HG02678 (cell line): ENCODE measurements around the gene CDKN1A.

Source experiments
- ATAC-seq: cut with Tn5 transposase; IDR thresholded peaks from one replicate; pipeline ENCODE4 v1.9.1; 2021; ENCODE audit warnings: mild to moderate bottlenecking, moderate library complexity; ENCODE audit not compliant: unreplicated experiment

CDKN1A gene

DNA sequence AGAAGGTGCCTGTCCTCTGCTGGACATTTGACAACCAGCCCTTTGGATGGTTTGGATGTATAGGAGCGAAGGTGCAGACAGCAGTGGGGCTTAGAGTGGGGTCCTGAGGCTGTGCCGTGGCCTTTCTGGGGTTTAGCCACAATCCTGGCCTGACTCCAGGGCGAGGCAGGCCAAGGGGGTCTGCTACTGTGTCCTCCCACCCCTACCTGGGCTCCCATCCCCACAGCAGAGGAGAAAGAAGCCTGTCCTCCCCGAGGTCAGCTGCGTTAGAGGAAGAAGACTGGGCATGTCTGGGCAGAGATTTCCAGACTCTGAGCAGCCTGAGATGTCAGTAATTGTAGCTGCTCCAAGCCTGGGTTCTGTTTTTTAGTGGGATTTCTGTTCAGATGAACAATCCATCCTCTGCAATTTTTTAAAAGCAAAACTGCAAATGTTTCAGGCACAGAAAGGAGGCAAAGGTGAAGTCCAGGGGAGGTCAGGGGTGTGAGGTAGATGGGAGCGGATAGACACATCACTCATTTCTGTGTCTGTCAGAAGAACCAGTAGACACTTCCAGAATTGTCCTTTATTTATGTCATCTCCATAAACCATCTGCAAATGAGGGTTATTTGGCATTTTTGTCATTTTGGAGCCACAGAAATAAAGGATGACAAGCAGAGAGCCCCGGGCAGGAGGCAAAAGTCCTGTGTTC is 1.3 kb upstream of the CDKN1A start:
- no peak for ATAC-seq

DNA sequence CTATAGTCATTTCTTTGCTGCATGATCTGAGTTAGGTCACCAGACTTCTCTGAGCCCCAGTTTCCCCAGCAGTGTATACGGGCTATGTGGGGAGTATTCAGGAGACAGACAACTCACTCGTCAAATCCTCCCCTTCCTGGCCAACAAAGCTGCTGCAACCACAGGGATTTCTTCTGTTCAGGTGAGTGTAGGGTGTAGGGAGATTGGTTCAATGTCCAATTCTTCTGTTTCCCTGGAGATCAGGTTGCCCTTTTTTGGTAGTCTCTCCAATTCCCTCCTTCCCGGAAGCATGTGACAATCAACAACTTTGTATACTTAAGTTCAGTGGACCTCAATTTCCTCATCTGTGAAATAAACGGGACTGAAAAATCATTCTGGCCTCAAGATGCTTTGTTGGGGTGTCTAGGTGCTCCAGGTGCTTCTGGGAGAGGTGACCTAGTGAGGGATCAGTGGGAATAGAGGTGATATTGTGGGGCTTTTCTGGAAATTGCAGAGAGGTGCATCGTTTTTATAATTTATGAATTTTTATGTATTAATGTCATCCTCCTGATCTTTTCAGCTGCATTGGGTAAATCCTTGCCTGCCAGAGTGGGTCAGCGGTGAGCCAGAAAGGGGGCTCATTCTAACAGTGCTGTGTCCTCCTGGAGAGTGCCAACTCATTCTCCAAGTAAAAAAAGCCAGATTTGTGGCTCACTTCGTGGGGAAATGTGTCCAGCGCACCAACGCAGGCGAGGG is 594 bp upstream of the CDKN1A start:
- ATAC-seq = no peak

DNA sequence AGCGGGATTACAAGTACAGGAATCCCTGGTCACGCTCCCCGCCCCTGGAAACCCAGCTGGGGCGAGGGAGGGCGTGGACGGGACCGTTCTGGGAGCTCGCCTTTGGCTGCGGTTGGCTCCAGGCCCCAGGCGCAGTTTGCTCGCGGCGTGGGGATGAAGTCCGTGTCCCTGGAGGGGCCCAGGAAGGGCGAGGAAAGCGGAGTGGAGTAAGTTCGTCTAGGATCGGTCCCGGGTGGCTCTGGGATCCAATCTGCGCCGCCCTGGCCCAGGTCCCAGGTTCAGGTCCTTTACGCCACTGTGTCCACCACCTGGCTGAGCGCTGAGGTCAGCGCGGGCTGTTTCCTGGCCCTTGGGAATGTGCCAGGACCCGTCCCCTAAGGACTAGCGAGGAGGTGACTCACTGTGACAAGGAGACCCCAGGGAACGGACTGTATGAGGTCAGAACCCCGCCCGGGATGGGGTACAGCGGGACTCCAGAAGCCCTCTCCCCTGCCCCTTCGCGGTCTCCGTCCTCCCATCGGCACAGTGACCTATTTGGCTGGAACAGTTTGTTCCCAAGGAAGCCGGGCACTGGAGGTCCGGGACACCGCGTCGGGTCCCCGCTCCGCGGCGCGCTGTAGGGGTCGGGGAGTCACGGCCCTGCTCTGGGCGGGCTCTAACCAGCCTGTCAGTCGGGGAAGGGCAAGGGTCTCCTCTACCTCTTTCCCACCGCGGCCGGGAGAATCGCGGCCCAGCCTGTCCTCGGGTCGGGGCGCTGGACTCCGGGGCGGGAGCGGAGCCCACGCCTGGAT is 724 bp downstream of the CDKN1A start:
- no peak for ATAC-seq

DNA sequence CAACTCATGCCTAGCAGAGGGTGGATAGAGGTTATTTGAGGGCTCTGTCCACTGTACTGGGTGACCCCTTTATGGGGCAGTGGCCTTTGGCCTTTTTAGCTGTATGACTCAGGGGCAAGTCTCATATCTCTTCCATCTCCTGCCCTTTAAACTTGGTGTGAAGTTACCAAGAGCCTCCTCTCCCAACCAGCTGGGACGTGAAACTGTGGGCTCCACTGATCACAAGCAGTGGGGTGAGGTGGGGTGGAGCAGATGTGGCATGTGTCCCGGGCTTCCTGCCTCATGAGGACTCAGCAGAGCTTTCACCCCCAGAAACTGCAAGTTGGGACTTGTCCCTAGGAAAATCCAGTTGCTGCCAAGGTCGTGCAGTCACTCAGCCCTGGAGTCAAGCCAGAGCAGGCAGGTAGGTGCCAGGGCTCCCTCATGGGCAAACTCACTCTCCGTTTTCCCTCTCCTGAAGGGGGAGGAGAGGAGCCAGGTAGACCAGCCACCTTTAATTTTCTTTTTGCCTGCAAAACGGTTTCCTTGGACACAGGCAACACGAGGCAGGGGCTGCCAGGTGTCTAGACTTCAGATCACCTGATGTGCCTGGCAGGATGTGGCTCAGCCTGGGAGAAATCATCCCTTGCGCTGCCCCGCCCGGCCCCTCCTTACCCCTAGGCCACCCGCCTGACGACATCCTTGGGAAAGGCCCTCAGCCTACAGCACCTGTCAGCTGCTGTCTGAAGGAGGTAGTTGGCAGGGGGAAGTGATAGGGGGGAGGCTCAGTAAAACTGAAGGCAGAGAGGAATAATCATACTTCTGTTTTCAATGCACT is 4.0 kb downstream of the CDKN1A start:
- no peak for ATAC-seq

DNA sequence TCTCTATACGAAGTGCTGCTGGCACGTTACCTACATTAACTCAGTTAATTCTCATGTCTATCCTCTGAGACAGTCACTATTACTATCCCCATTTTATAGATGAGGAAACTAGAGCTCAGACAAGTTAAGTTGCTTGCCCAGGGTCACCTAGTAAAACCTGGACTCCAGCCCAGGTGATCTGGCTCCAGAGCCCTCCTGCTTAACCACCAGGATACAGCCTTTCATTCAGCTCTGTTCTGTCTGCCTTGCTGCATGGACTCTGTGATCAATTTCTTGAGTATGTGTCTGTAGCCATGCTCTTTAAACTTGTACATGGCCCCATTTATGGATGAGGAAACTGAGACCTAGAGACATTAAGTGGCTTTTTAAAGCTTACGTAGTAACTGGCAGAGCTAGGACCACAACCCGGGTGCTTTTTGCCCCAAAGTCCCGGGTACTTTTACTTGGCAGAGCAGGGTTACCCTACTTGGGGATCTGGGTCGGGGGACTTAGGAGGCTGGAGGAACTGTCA is 4.7 kb downstream of the CDKN1A start:
- ATAC-seq = no peak

DNA sequence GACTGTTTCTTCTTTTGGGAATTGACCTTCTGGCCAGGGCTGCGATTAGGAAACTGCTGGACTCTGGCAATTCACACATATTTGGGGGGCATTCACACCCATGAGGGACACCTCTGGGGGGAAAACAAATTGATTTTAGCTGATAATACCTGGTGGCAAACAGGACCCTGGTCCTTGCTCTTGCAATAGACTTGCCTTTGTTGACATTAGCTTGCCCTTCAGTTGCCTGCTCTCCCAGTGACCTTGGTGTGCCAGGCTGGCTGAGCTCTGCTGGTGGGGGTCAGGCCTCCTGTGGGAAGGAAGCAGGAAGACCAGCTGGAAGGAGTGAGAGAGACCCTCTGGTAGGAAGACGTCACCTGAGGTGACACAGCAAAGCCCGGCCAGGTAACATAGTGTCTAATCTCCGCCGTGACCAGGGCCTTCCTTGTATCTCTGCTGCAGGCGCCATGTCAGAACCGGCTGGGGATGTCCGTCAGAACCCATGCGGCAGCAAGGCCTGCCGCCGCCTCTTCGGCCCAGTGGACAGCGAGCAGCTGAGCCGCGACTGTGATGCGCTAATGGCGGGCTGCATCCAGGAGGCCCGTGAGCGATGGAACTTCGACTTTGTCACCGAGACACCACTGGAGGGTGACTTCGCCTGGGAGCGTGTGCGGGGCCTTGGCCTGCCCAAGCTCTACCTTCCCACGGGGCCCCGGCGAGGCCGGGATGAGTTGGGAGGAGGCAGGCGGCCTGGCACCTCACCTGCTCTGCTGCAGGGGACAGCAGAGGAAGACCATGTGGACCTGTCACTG is 5.3 kb downstream of the CDKN1A start:
- no peak for ATAC-seq

DNA sequence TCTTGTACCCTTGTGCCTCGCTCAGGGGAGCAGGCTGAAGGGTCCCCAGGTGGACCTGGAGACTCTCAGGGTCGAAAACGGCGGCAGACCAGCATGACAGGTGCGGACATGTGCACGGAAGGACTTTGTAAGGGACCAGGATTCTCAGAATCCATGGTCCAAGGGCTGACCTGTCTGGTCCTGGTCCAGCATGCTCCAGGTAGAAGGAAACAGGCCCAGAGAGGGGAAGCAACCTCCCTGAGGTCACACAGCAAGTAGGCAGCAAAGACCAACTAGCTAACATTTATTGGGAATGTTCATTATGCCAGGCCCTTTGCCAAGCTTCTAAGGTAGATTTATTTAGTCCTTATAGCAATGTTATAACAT is 5.9 kb downstream of the CDKN1A start:
- no peak for ATAC-seq

DNA sequence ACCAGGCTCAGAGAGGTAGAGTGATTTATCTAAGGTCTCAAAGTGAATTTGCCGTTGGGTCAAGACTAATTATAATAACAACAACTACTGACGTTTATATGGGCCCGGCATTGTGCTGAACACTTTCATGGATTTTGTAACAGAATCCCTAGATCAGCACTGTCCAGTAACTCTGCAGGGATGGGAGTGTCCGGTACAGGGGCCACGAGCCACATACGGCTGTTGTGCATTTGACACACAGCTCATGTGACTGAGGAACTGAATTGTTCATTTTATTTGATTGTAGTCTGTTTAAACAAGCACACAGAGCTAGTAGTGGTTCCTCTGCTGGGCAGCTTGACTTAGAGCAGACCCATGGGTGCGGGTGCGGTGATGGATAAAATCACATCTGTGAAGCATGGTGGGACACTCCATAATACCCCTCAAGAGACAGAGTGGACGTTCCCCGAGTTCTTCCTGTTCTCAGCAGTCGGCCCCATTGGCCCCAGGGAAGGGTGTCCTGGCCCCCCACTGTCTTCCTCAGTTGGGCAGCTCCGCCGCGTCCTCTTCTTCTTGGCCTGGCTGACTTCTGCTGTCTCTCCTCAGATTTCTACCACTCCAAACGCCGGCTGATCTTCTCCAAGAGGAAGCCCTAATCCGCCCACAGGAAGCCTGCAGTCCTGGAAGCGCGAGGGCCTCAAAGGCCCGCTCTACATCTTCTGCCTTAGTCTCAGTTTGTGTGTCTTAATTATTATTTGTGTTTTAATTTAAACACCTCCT is 6.8 kb downstream of the CDKN1A start:
- ATAC-seq = no peak

DNA sequence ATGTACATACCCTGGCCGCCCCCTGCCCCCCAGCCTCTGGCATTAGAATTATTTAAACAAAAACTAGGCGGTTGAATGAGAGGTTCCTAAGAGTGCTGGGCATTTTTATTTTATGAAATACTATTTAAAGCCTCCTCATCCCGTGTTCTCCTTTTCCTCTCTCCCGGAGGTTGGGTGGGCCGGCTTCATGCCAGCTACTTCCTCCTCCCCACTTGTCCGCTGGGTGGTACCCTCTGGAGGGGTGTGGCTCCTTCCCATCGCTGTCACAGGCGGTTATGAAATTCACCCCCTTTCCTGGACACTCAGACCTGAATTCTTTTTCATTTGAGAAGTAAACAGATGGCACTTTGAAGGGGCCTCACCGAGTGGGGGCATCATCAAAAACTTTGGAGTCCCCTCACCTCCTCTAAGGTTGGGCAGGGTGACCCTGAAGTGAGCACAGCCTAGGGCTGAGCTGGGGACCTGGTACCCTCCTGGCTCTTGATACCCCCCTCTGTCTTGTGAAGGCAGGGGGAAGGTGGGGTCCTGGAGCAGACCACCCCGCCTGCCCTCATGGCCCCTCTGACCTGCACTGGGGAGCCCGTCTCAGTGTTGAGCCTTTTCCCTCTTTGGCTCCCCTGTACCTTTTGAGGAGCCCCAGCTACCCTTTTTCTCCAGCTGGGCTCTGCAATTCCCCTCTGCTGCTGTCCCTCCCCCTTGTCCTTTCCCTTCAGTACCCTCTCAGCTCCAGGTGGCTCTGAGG is 7.6 kb downstream of the CDKN1A start:
- ATAC-seq = no peak

DNA sequence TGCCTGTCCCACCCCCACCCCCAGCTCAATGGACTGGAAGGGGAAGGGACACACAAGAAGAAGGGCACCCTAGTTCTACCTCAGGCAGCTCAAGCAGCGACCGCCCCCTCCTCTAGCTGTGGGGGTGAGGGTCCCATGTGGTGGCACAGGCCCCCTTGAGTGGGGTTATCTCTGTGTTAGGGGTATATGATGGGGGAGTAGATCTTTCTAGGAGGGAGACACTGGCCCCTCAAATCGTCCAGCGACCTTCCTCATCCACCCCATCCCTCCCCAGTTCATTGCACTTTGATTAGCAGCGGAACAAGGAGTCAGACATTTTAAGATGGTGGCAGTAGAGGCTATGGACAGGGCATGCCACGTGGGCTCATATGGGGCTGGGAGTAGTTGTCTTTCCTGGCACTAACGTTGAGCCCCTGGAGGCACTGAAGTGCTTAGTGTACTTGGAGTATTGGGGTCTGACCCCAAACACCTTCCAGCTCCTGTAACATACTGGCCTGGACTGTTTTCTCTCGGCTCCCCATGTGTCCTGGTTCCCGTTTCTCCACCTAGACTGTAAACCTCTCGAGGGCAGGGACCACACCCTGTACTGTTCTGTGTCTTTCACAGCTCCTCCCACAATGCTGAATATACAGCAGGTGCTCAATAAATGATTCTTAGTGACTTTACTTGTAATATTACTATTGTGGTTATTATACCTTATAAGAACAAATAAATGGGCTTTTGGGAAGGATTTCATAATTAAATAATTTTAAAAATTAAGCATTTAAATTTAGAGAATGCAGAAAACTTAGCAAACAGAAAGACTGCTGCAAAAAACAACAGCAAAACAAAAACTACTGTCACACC is 8.4 kb downstream of the CDKN1A start:
- no peak for ATAC-seq

DNA sequence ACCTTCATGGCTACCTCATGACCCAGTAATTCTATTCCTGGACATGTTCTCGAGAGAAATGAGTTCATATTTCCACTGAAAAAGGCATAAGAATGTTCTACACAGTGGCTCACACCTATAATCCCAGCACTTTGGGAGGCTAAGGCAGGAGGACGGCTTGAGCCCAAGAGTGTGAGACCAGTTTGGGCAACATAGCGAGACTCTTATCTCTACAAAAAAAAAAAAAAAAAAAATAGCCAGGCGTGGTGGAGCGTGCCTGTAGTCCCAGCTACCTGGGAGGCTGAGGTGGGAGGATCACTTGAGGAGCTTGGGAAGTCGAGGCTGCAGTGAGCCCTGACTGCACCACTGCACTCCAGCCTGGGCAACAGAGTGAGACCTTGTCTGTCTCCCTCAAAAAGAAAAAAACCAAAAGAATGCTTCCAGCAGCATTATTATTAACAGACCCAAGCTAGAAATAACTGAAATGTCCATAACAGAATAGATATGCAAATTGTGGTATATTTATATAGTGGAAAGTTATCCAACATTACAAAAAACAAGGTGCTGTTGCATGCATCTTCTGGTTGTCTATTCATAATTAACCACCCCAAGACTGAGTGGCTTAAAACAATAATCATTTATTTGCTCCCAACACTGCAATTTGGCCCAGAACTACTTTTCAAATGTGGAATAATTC is 9.7 kb downstream of the CDKN1A start:
- ATAC-seq = no peak

DNA sequence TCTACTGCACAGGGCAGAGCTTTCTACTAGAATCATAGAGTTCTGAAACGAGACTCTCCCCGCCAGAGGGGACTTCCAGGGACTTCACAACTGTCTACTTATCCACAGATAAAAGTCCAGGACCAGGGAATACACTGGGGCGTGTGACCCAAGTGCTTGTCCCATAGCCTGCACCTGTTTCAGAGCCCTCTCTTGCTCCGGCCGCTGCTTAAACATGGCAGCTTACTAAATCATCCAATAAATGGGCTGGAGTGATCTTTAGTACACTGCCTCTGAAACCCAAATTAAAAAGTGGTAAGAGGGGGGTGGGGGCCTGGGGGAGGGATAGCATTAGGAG is 10.2 kb downstream of the CDKN1A start:
- no peak for ATAC-seq

DNA sequence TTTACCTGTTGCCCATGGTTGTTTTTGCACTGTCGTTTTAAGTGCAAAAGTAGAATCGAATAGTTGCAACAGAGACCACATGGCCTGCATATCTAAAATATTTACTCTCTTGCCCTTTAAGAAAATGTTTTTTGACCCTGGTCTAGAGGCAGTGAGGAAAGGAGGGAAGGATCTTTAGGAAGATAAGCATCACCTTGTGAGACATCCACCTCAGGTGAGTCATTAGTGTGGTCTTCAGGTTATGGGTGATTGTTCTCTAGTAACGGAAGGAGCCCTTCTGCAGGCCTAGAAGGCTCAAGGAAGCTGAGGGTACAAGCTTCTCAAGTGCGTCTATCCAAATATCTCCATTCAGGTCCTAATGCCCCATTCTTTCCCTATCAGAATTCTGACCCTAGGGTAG is 12.5 kb downstream of the CDKN1A start:
- no peak for ATAC-seq

DNA sequence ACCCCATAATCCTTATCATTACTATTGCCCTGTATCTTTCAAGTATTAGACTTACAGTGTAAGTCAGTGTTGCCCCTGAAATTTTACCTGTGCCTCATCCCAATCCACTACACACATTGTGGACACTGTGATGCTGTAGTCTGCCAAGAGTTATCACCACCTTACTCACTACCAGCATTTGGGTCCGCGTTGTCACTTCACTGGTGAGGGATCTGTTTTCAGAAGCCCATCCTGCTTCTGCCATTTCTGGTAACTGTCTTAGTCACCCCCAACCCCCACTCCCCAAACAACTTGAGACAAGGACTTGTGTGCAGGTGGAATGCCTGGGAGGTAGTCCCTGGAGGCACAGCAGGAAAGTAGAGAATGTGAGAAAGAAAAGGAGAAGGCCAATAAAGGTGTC is 13.1 kb downstream of the CDKN1A start:
- no peak for ATAC-seq

DNA sequence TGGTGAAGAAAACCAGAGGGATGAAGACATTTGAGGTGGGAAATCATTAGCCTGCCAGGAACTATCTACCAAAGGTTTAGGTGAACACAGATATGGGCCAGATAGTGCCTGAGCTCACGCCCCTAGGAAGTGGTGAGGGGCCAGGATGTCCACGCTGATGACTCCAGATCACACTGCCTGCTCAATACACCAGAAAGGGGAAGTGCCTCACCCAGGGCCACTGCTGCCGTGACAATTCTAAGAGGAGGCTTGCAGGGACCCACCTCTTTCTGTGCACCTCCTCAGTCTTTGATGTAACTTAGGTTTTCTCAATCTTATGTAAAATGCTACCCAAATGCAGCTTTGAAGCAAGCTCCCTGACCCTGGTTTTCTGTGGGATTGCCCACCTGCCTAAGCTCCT is 13.7 kb downstream of the CDKN1A start:
- peak; percentile 66 for ATAC-seq

DNA sequence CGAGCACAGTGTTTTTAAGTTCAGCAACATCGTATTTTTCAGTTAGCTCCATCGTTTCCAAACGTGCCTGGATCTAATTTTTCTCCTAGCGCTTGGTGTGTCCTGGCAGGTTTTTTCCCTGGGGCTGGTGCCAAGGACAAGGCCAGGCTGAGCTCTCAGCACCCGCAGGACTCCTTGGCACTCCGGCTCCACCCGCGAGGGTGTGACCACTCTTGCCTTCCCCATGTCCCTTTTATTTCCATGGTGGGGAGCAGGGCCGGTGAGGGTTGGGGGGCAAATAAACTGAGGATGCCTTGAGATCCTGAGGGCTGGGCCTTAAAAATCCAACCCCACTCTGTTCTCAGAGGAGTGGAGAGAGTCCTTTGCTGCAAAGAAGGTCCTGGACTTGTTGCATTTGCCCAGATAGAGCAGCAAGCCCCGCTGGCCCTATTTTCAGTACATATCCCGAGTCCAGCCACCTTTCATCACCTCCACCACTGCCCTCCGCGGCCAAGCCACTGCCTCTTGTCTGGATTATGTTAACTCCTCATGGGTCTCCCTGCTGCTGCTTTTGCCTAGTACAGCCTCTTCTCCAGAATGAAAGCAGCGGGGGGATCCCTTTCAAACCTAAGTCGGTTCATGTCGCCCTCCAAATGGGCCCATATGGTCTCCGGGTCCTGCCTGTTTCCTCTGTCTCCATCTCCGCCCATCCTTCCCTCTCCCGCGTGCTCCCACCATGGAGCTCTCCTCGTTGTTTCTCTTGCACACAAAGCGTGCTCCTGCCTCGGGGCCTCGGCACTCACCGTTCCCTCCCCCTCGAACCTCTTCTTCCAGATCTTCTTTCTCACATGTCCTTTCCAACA is 14.6 kb downstream of the CDKN1A start:
- no peak for ATAC-seq
